Karpas-422 (cell line): ENCODE data around the gene DSPP. TPM values are rescaled to one million over a fixed set of nuclear protein-coding genes. Genes with fewer than 3 reads are reported as not detected.
"Not testable (repeated sequence)": the region's sequence is repeated elsewhere in the genome, so short reads cannot be mapped to it uniquely, and the experiment has no call there.

ENCODE experiments used
- DNase-seq: peaks from one replicate; pipeline ENCODE4 v3.0.0-alpha.2; 2015
- H2AFZ ChIP-seq: fragments of 200-600 bp; sonication (generic); 2 replicates; pipeline ENCODE4 v1.6.1; 2014; ENCODE audit warnings: antibody characterized with exemption, low read length, mixed read lengths
- H3K27ac ChIP-seq: fragments of 200-600 bp; sonication (generic); 2 replicates; pipeline ENCODE4 v1.5.1; 2014; ENCODE audit warnings: mild to moderate bottlenecking, low read length, moderate library complexity
- H3K27me3 ChIP-seq: fragments of 200-600 bp; sonication (generic); 2 replicates; pipeline ENCODE4 v1.6.1; 2014; ENCODE audit warnings: low read length, mixed read lengths
- H3K36me3 ChIP-seq: fragments of 200-600 bp; sonication (generic); 2 replicates; pipeline ENCODE4 v1.6.1; 2014; ENCODE audit warnings: low read length, mixed read lengths; ENCODE audit not compliant: insufficient read depth
- H3K4me1 ChIP-seq: fragments of 200-600 bp; sonication (generic); 2 replicates; pipeline ENCODE4 v1.6.1; 2014; ENCODE audit warnings: mild to moderate bottlenecking, low read length, mixed read lengths
- H3K4me2 ChIP-seq: fragments of 200-600 bp; sonication (generic); 2 replicates; pipeline ENCODE4 v1.6.1; 2014; ENCODE audit warnings: low read length, low read depth, mild to moderate bottlenecking; ENCODE audit not compliant: poor library complexity, severe bottlenecking
- H3K4me3 ChIP-seq: fragments of 200-600 bp; sonication (generic); 2 replicates; pipeline ENCODE4 v1.5.1; 2014; ENCODE audit warnings: mild to moderate bottlenecking, antibody characterized with exemption, low read length, mixed read lengths
- H3K79me2 ChIP-seq: fragments of 200-600 bp; sonication (generic); 2 replicates; pipeline ENCODE4 v1.6.1; 2014; ENCODE audit warnings: mild to moderate bottlenecking, low read length, mixed read lengths
- H3K9ac ChIP-seq: fragments of 200-600 bp; sonication (generic); 2 replicates; pipeline ENCODE4 v1.6.0; 2014; ENCODE audit warnings: low read length
- H3K9me2 ChIP-seq: fragments of 200-600 bp; sonication (generic), shearing (Covaris generic); replicated peaks from 2 replicates; pipeline ENCODE4 v1.6.0; 2014; ENCODE audit warnings: mild to moderate bottlenecking, low read length, moderate library complexity; ENCODE audit not compliant: insufficient read depth
- H3K9me3 ChIP-seq: fragments of 300-700, 200-600 bp; sonication (generic); 2 replicates; pipeline ENCODE4 v1.6.1; 2014; ENCODE audit warnings: low read length, mixed read lengths
- H4K20me1 ChIP-seq: fragments of 200-600 bp; sonication (generic); 2 replicates; pipeline ENCODE4 v1.6.1; 2014; ENCODE audit warnings: mild to moderate bottlenecking, antibody characterized with exemption, low read length, low read depth; ENCODE audit not compliant: insufficient read depth
- total RNA-seq: library from RNA; depleted of rRNA; stranded (reverse); fragments of >200 nt; shearing (Covaris generic); gene quantifications from 2 replicates; pipeline ENCODE4 v1.2.3, GENCODE V29; 2014; ENCODE audit warnings: low replicate concordance; rRNA removed

The DSPP gene
- not detected in 2 replicates for total RNA-seq

DNA sequence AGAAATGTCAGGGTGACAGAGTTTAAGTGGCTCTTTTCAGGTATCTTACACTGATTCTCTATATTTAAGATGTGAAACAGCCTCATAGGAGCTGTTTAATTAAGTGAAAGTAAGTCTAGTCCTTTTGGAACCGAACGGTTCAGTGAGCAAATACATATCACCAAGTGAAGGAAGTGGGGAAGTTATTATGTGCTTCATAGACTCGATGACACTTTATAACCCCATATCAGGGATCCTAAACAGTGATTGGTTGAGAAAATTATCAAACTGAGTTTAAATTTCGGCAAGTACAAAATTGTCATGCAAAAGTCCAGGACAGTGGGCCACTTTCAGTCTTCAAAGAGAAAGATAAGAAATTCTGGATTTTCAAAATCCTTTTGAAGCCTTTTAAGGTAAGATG is at the start of gene DSPP:
DSPP (plus strand) TSS at position 301 of the 400 bp plus-strand sequence. CDS start 2,380 bp downstream, outside the sequence.
- Histone ChIP-seq H3K4me3 (no peak within 1 kb of the TSS), H3K9me3 (no peaks in the 10 kb centered on the region)

DNA sequence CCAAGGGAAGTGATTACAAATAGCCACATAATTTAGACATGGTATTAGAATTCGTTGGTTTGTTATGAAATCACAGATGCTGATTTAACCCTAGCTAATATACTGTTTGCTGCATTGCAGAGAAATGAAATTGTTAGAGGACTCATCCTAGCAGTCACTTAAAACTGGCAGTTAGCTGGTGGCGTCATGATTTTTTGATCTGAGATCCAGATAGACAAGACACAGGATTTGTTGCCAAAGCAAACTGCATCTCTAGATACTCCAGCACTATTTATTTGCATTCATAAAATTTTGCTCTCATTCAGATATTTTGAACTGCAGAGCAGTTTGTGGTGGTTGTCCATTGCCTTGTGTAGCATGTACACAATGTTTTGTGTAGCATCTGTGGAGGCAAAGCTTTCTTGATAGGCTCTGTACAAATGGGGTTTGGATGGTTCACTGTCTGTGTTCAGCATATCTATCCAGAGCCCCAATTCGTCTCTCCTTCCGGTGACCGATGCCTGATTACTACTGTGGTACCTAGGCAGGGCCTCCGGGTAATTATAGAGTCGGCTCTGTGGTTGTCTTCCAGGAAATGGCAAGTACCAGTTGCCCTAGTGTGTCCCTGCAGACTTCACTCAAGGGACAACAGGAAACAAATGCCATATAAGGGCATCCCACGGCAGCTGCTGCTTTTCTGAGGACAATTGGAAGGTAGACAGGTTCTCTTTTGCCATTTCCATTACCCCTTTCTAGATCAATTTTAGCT is 49.1 kb upstream of the DSPP start:
- no peaks in the 10 kb centered on the region for H3K9me3 ChIP-seq
- H3K9me2 ChIP-seq = no peaks in the 10 kb centered on the region
- H2AFZ ChIP-seq = no peak overlapping the region
- H3K4me3 ChIP-seq = no peak overlapping the region
- H3K36me3 ChIP-seq = no peaks in the 10 kb centered on the region
- H3K27me3 ChIP-seq = no peaks in the 10 kb centered on the region
- no peaks in the 10 kb centered on the region for H4K20me1 ChIP-seq
- H3K27ac ChIP-seq = no peak overlapping the region
- peak; percentile 67 for DNase-seq
- no peaks in the 10 kb centered on the region for H3K79me2 ChIP-seq
- no peak overlapping the region for H3K9ac ChIP-seq
- no peak overlapping the region for H3K4me2 ChIP-seq
- peaks cover 6% of the 10 kb centered on the region for H3K4me1 ChIP-seq

More for the DNA sequence above, at the start of gene DSPP:
- no peak within 1 kb of the TSS for H2AFZ ChIP-seq
- no peaks in the 10 kb centered on the region for H3K36me3 ChIP-seq
- H3K4me1 ChIP-seq = no peaks in the 10 kb centered on the region
- H3K9ac ChIP-seq = no peak within 1 kb of the TSS
- H3K27me3 ChIP-seq = no peaks in the 10 kb centered on the region
- H3K9me2 ChIP-seq = no peaks in the 10 kb centered on the region
- no peak within 1 kb of the TSS for H3K4me2 ChIP-seq
- H3K79me2 ChIP-seq = no peaks in the 10 kb centered on the region
- no peak for DNase-seq
- no peaks in the 10 kb centered on the region for H4K20me1 ChIP-seq
- no peak within 1 kb of the TSS for H3K27ac ChIP-seq

DNA sequence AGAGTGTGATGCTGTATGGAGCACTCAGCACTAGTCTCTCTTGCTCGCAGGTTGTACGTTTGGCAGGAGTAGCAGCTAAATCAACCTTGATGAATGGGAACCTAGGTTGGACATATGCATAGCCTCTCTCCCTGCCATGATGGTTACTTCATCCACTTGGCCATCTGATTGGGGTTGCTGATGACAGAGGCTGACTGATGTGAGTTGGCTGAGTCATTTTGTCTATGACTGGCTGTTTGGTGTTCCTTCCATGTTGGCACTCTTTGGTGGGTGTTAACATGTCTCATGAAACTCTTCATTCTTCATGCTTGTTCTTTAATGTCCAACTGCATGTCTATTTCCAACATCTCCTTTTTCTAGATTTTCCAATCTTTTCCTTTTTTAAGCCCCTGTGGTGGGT is 47.5 kb upstream of the DSPP start:
- Histone ChIP-seq H3K9me2 (no peaks in the 10 kb centered on the region), H4K20me1 (no peaks in the 10 kb centered on the region), H3K79me2 (no peaks in the 10 kb centered on the region), H3K27me3 (no peaks in the 10 kb centered on the region), H3K9me3 (no peaks in the 10 kb centered on the region), H3K4me3 (no peak overlapping the region), H3K4me2 (no peak overlapping the region), H3K9ac (no peak overlapping the region), H3K36me3 (no peaks in the 10 kb centered on the region), H3K27ac (no peak overlapping the region), H3K4me1 (peaks cover 6% of the 10 kb centered on the region), H2AFZ (no peak overlapping the region)
- no peak for DNase-seq

DNA sequence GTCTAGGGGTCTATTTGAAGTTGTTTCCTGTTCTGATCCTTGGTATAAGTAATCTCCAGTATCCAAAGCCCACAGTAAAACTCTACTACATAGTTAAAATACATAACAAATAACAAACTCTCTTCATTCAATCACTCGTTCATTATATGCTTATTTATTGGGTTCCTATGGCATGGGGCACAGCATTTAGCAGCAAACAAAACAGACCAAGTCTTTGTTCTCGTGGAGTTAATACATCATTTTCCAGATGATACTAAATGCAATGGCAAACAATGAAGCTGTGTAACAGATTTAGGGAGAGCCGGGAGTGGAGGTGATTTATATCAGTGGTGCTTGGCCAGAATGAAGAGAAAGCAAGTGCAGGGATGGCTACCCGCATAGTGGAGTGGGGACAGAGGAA is 42.6 kb upstream of the DSPP start:
- Histone ChIP-seq H3K4me1 (no peaks in the 10 kb centered on the region), H3K9me2 (no peaks in the 10 kb centered on the region), H3K27ac (no peak overlapping the region), H4K20me1 (no peaks in the 10 kb centered on the region), H3K4me2 (no peak overlapping the region), H3K4me3 (no peak overlapping the region), H3K79me2 (no peaks in the 10 kb centered on the region), H3K9me3 (no peaks in the 10 kb centered on the region), H3K27me3 (no peaks in the 10 kb centered on the region), H3K9ac (no peak overlapping the region), H2AFZ (no peak overlapping the region), H3K36me3 (no peaks in the 10 kb centered on the region)
- DNase-seq = no peak

DNA sequence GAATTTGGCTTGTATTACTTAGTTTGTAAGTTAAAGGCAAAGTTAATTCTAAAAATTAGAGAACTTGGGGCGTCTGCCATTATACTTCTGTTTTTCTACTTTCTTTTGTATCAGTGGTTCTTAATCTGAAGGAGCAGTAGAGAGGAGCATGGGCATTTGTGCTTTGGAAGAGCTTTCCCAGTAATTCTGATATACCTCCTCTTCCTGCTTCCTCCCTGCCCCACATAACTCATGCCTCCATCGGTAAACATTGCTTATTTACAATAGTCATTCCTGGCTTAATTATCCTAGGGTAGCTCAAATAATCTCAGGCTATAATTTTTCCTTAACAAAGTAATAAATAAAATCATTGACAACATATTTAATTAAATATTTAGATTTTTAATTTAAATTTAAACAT is 42.1 kb upstream of the DSPP start:
- Histone ChIP-seq H3K4me2 (no peak overlapping the region), H4K20me1 (no peaks in the 10 kb centered on the region), H3K9me3 (no peaks in the 10 kb centered on the region), H3K27ac (no peak overlapping the region), H2AFZ (no peak overlapping the region), H3K4me3 (no peak overlapping the region), H3K9me2 (no peaks in the 10 kb centered on the region), H3K9ac (no peak overlapping the region), H3K79me2 (no peaks in the 10 kb centered on the region), H3K4me1 (no peaks in the 10 kb centered on the region), H3K36me3 (no peaks in the 10 kb centered on the region), H3K27me3 (no peaks in the 10 kb centered on the region)
- DNase-seq = no peak

DNA sequence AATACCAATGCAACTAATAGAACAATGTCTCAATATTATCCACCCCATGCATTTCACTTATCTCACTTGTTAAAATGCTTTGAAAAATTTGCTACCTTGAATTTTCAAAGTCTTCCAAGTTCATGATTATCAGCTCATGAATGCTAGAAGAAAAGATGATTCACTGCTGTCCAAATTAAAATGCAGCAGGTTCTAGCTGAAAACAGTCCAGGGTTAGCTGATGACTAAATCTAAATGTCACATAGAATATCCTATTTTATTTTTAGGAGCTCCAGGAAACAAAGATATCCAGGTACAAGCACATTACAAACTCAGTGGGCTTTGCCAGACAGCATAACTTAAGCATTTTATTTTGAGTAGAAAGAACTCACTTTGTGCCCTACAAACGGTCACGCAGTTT is 41.1 kb upstream of the DSPP start:
- Histone ChIP-seq H3K9ac (no peak overlapping the region), H3K9me3 (no peaks in the 10 kb centered on the region), H3K36me3 (no peaks in the 10 kb centered on the region), H4K20me1 (no peaks in the 10 kb centered on the region), H3K27me3 (no peaks in the 10 kb centered on the region), H3K4me1 (no peaks in the 10 kb centered on the region), H2AFZ (no peak overlapping the region), H3K4me3 (no peak overlapping the region), H3K79me2 (no peaks in the 10 kb centered on the region), H3K9me2 (no peaks in the 10 kb centered on the region), H3K27ac (no peak overlapping the region), H3K4me2 (no peak overlapping the region)
- DNase-seq = no peak

- Histone ChIP-seq H4K20me1 (no peaks in the 10 kb centered on the region), H3K4me1 (no peaks in the 10 kb centered on the region), H3K4me3 (no peak overlapping the region), H3K9me3 (no peaks in the 10 kb centered on the region), H3K36me3 (no peaks in the 10 kb centered on the region), H3K27ac (no peak overlapping the region), H3K27me3 (no peaks in the 10 kb centered on the region), H3K4me2 (no peak overlapping the region), H3K79me2 (no peaks in the 10 kb centered on the region), H2AFZ (no peak overlapping the region), H3K9ac (no peak overlapping the region), H3K9me2 (no peaks in the 10 kb centered on the region)
- DNase-seq = no peak
These were observed 38.0 kb upstream of the DSPP start for GRCh38 chr4:87570290-87570805.

- H3K4me2 ChIP-seq, H3K36me3 ChIP-seq, H3K4me1 ChIP-seq, H2AFZ ChIP-seq, H3K9me3 ChIP-seq, H3K27ac ChIP-seq, H3K79me2 ChIP-seq, H3K4me3 ChIP-seq, H4K20me1 ChIP-seq, H3K9ac ChIP-seq, H3K9me2 ChIP-seq, DNase-seq, H3K27me3 ChIP-seq: not testable (repeated sequence)
These were observed 34.0 kb upstream of the DSPP start for GRCh38 chr4:87574376-87574775.
